Transverse colon (tissue), 4 donors: ENCODE measurements around the gene UBE2E2. TPM values are rescaled to one million over a fixed set of nuclear protein-coding genes. Genes with fewer than 3 reads are reported as not detected.

ENCODE experiments used
- DNase-seq: peaks from one replicate; pipeline ENCODE4 v3.0.0-alpha.2; 2019
- H3K27ac ChIP-seq, 4 donors: fragments of 200-600 bp; sonication (generic); 2 replicates each; pipeline ENCODE4 v1.5.1; 2016 to 2018; ENCODE audit warnings: inconsistent platforms in 4 of 4
- H3K27me3 ChIP-seq: fragments of 200-600 bp; sonication (generic); 2 replicates; pipeline ENCODE4 v1.5.1; 2017; ENCODE audit warnings: inconsistent platforms
- H3K36me3 ChIP-seq, 4 donors: fragments of 200-600 bp; sonication (generic); 2 replicates each; pipeline ENCODE4 v1.5.1; 2017 to 2019; ENCODE audit warnings: inconsistent platforms in 4 of 4
- H3K4me1 ChIP-seq, 4 donors: fragments of 200-600 bp; sonication (generic); 2 replicates each; pipeline ENCODE4 v1.5.1; 2017 to 2020; ENCODE audit warnings: inconsistent platforms in 4 of 4
- H3K4me3 ChIP-seq, 4 donors: fragments of 200-600 bp; sonication (generic); 1 replicate in 1 of 4; 2 replicates in 3 of 4; pipeline versions ENCODE4 v1.5.1 to v1.6.1; 2017 to 2019; ENCODE audit warnings: inconsistent platforms in 4 of 4
- H3K9me3 ChIP-seq, 2 donors: fragments of 200-600 bp; sonication (generic); 2 replicates each; pipeline ENCODE4 v1.5.1; 2017 to 2019; ENCODE audit warnings: inconsistent platforms in 2 of 2
- CTCF ChIP-seq, 5 experiments: fragments of 200-600 bp in 3 of 5; fragments of 450-650 bp in 2 of 5; sonication (generic) in 3 of 5; IDR thresholded peaks; 1 replicate in 2 of 5; 2 replicates in 3 of 5; pipeline ENCODE4 v1.5.1; 2016 to 2017; ENCODE audit warnings: antibody characterized with exemption in 5 of 5, inconsistent platforms in 3 of 5, mild to moderate bottlenecking in 2 of 5, moderate library complexity in 1 of 5
- EP300 ChIP-seq: sonication (generic); formaldehyde crosslinking; IDR thresholded peaks from one replicate; pipeline ENCODE4 v1.6.1; 2017; ENCODE audit warnings: antibody characterized with exemption, low read depth
- POLR2A ChIP-seq: fragments of 450-650 bp; IDR thresholded peaks from one replicate; pipeline ENCODE4 v1.6.1; 2016; ENCODE audit warnings: antibody characterized with exemption, mild to moderate bottlenecking, moderate library complexity
- POLR2AphosphoS5 ChIP-seq, 3 donors: sonication (generic); formaldehyde crosslinking; IDR thresholded peaks; one replicate each; pipeline ENCODE4 v1.6.1; 2016; ENCODE audit warnings: antibody characterized with exemption in 3 of 3
- WGBS, 2 donors: methylation state at CpG; one replicate each; pipeline ENCODE4 v1.1.5; 2018; ENCODE audit warnings: low coverage in 1 of 2; 5-methylcytosine and 5-hydroxymethylcytosine counted together
- in situ Hi-C, 4 donors: fragments of 200-750 bp; cut with MboI; loops; one replicate each; pipeline versions ENCODE4 v1.15.0 to v1.15.1; 2017; ENCODE audit warnings: low sequenced_read_pairs in 3 of 4, low pct_ligation_motif_present in 1 of 4, low pct_unique_long_range_greater_than_20kb in 1 of 4
- intact Hi-C: fragments of 100-400 bp; cut with DNase I; formaldehyde crosslinking; loops from one replicate; pipeline ENCODE4 v1.15.1; 2023; ENCODE audit warnings: low total_unique reads
- small RNA-seq, 4 donors: library from RNA; depleted of rRNA; stranded (forward); fragments of <200 nt; gene quantifications; one replicate each; pipeline ENCODE3, GENCODE V24; 2016
- total RNA-seq, 4 donors: library from RNA; depleted of rRNA; stranded (reverse); fragments of >200 nt; gene quantifications; one replicate each; pipeline ENCODE4 v1.1.0, GENCODE V29; 2016

Gene UBE2E2
- total RNA-seq, 4 donors from 2014 or later: 5.4 to 133 (median 7.6) TPM

GRCh38 chr3:23640471-23641146 is 437.5 kb downstream of the UBE2E2 start:
- Histone ChIP-seq H3K4me1 (no peaks in the 10 kb centered on the region), H3K36me3 (no peaks in the 10 kb centered on the region), H3K9me3 (no peaks in the 10 kb centered on the region), H3K4me3 (no peak overlapping the region), H3K27ac (no peak overlapping the region), H3K27me3 (no peaks in the 10 kb centered on the region)
- no peak for TF ChIP-seq POLR2A
- no peak for TF ChIP-seq EP300
- no peak for TF ChIP-seq POLR2AphosphoS5 (IDR thresholded peaks at IDR 0.05)
- no peak for TF ChIP-seq CTCF (IDR thresholded peaks at IDR 0.05)
- no peak for DNase-seq
- in situ Hi-C loops: no loop called here
- WGBS, 2 donors: 19 to 29% methylated on average over 1 of the region's 1 CpG
- intact Hi-C loops: no loop called here

Small RNAs within 50 kb of the gene (small RNA-seq; reads per million reads assigned to genes)
- gene AC121251.1: 0 reads per million in 4 donors
- gene RF00019: 0 reads per million in 4 donors
- gene RNU6-788P: 0 reads per million in 4 donors
- 0 reads per million in 4 donors for gene RNU6-922P
